Right lobe of liver (tissue), 4 donors: Measurements from ENCODE around the gene PIM3.

ENCODE experiments used
- CTCF ChIP-seq, 4 donors: fragments of 200-600 bp in 3 of 4; fragments of 450-650 bp in 1 of 4; IDR thresholded peaks; one replicate each; pipeline versions ENCODE4 v1.5.1 to v1.8.0; 2016 to 2022; ENCODE audit warnings: antibody characterized with exemption in 4 of 4, mild to moderate bottlenecking in 2 of 4
- POLR2A ChIP-seq: fragments of 450-650 bp; IDR thresholded peaks from one replicate; pipeline ENCODE4 v1.6.1; 2017; ENCODE audit warnings: antibody characterized with exemption, mild to moderate bottlenecking
- donor health status: DM: no; HTN: no; CAD: no.
- donor health status: DM: no; HTN: no; CAD: no.
- donor health status: DM: no; HTN: yes; CAD: no.

- TF ChIP-seq POLR2A (no peak), CTCF (IDR thresholded peaks at IDR 0.05) (no peak)
Measured at GRCh38 chr22:49998718-49999062, 38.1 kb downstream of the PIM3 start.
